WTC11 (cell line): Measurements from ENCODE around the gene NFE2L3.

Experiments
- CTCF ChIP-seq: fragments of 200-600 bp; IDR thresholded peaks from 2 replicates; pipeline ENCODE4 v1.8.0; 2022; ENCODE audit warnings: antibody characterized with exemption
- E2F4 ChIP-seq: sonication (generic); formaldehyde crosslinking; IDR thresholded peaks from 2 replicates; pipeline ENCODE4 v1.8.1; 2022; ENCODE audit warnings: low read depth, mild to moderate bottlenecking, moderate library complexity, missing genetic modification reagents, borderline replicate concordance
- E2F5 ChIP-seq: sonication (generic); formaldehyde crosslinking; IDR thresholded peaks from 2 replicates; pipeline ENCODE4 v1.8.1; 2022; ENCODE audit warnings: mild to moderate bottlenecking, moderate library complexity, missing genetic modification reagents
- IRF2 ChIP-seq: sonication (generic); formaldehyde crosslinking; IDR thresholded peaks from 2 replicates; pipeline ENCODE4 v1.8.0; 2022; ENCODE audit warnings: low read depth, missing genetic modification reagents, borderline replicate concordance
- NR3C1 ChIP-seq: sonication (generic); formaldehyde crosslinking; conservative IDR thresholded peaks from 2 replicates; pipeline ENCODE4 v1.8.1; 2023; ENCODE audit warnings: low read depth, mild to moderate bottlenecking, missing genetic modification reagents
- USF2 ChIP-seq: sonication (generic); formaldehyde crosslinking; IDR thresholded peaks from 2 replicates; pipeline ENCODE4 v1.8.1; 2023; ENCODE audit warnings: mild to moderate bottlenecking, missing genetic modification reagents, moderate library complexity
- ZNF121 ChIP-seq: sonication (generic); formaldehyde crosslinking; IDR thresholded peaks from 2 replicates; pipeline ENCODE4 v1.8.0; 2023; ENCODE audit warnings: missing genetic modification reagents
- ZNF232 ChIP-seq: sonication (generic); formaldehyde crosslinking; IDR thresholded peaks from 2 replicates; pipeline ENCODE4 v1.8.0; 2022; ENCODE audit warnings: mild to moderate bottlenecking, missing genetic modification reagents
- ZNF512 ChIP-seq: sonication (generic); formaldehyde crosslinking; IDR thresholded peaks from 2 replicates; pipeline ENCODE4 v1.8.1; 2022; ENCODE audit warnings: missing genetic modification reagents, borderline replicate concordance
- ZSCAN18 ChIP-seq: fragments of 250-450 bp; sonication (Bioruptor Pico); IDR thresholded peaks from 2 replicates; pipeline ENCODE4 v2.1.2; 2022; ENCODE audit warnings: mild to moderate bottlenecking, moderate library complexity

GRCh38 chr7:26212921-26213718 lies 61.1 kb downstream of the NFE2L3 start:
- TF ChIP-seq ZSCAN18 (CRISPR knock-in tag): no peak
- no peak for TF ChIP-seq CTCF
- no peak for TF ChIP-seq NR3C1 (CRISPR knock-in tag)
- TF ChIP-seq ZNF121: no peak
- TF ChIP-seq ZNF232: no peak
- TF ChIP-seq USF2 (CRISPR knock-in tag): no peak
- TF ChIP-seq IRF2: no peak
- TF ChIP-seq E2F4 (CRISPR knock-in tag): no peak
- TF ChIP-seq ZNF512 (CRISPR knock-in tag): no peak
- no peak for TF ChIP-seq E2F5 (CRISPR knock-in tag)
